Left lung (tissue), 10 donors: ENCODE measurements around the gene CDH1. TPM values are rescaled to one million over a fixed set of nuclear protein-coding genes. Genes with fewer than 3 reads are reported as not detected.

Source experiments
- ATAC-seq: fragments of 200-7000 bp; cut with Tn5 transposase; one replicate; pipeline ENCODE4 v1.9.1; 2020; ENCODE audit warnings: moderate library complexity
- DNase-seq, 4 donors: peaks; one replicate each; pipeline ENCODE4 v3.0.0-alpha.2; 2013 to 2020
- H3K27ac ChIP-seq, 2 donors: fragments of 200-600 bp; sonication (generic) in 1 of 2; one replicate each; pipeline versions ENCODE4 v1.5.0 to v1.8.0; 2020 to 2021
- H3K27me3 ChIP-seq, 2 donors: fragments of 200-600 bp; sonication (generic) in 1 of 2; one replicate each; pipeline versions ENCODE4 v1.5.0 to v1.8.0; 2020 to 2021
- H3K36me3 ChIP-seq, 2 donors: fragments of 200-600 bp; sonication (generic) in 1 of 2; one replicate each; pipeline versions ENCODE4 v1.5.0 to v1.8.0; 2020 to 2021
- H3K4me1 ChIP-seq, 2 donors: fragments of 200-600 bp; one replicate each; pipeline ENCODE4 v1.8.0; 2021
- H3K4me3 ChIP-seq, 2 donors: fragments of 200-600 bp; sonication (generic) in 1 of 2; one replicate each; pipeline versions ENCODE4 v1.5.0 to v1.8.0; 2020 to 2021; ENCODE audit warnings: mild to moderate bottlenecking in 1 of 2
- H3K9me3 ChIP-seq, 2 donors: fragments of 200-600 bp; sonication (generic) in 1 of 2; one replicate each; pipeline versions ENCODE4 v1.5.0 to v1.8.0; 2020 to 2021
- intact Hi-C, 2 donors: fragments of 100-400 bp; cut with DNase I; formaldehyde crosslinking; loops; one replicate each; pipeline versions ENCODE4 v1.11.2 to v1.14.2; 2022
- polyA plus RNA-seq, 6 donors: library from polyadenylated mRNA; unstranded; fragments of 120-200 nt; gene quantifications; one replicate each; pipeline ENCODE4 v1.2.1, GENCODE V29; 2013; ENCODE audit not compliant: insufficient read length in 6 of 6
- total RNA-seq, 2 donors: library from RNA; stranded (reverse); fragmentation: NEBNext Ultra II Directional; extraction: Animal tissue kit (Norgen Biotek cat#: 25700); gene quantifications; one replicate each; pipeline ENCODE4 v1.2.1, GENCODE V29; 2021
- TF ChIP-seq, protein P1 (sequence below), 2 donors: fragments of 200-600 bp; sonication (generic) in 1 of 2; IDR thresholded peaks; one replicate each; pipeline versions ENCODE4 v1.5.0 to v1.8.0; 2021; ENCODE audit warnings: antibody characterized with exemption in 2 of 2
- donor health status: DM: no; HTN: yes; CAD: no.
- donor health status: DM: no; HTN: no; CAD: no.

Gene CDH1
- total and polyA plus RNA-seq, 8 donors = 123 to 292 (median 164) TPM

DNA sequence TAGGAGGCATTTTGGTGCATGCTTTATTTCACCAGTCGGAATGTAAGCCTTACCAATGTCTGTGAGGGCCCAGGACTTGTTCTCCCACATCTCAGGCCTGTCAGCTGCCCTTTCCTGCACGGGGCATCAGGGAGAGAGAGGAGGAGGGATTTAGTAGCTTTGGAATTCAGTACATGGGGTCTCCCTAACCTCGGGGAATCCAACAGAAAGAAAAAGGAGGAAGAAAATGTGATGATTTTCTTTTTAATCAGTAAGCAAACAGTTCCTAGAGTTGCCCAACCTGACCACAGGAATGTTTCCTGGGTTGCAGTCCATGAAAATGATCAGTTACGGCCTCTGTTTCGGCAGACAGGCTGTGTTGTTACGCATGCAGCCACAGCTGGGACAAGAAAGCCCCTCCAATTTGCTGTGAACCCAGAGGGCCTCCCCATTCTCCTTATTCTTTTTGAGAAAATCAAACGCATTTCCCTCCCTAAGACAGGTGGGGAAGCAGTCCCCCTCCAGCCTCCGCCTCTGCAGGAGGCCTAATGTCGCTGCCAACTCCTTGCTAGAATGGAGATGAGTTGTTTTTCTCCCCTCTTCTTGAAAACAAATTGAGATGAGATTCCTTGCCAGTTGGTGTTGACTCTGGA is 53.2 kb downstream of the CDH1 start:
- H3K4me3 ChIP-seq = no peak overlapping the region
- no peaks in the 10 kb centered on the region for H3K36me3 ChIP-seq
- ATAC-seq (peak; percentile 74), DNase-seq (peak in 1 of 4 donors; percentile 35)
- H3K27me3 ChIP-seq = no peaks in the 10 kb centered on the region
- intact Hi-C loops = no loop called here
- no peaks in the 10 kb centered on the region for H3K9me3 ChIP-seq
- TF ChIP-seq, protein P1, sequence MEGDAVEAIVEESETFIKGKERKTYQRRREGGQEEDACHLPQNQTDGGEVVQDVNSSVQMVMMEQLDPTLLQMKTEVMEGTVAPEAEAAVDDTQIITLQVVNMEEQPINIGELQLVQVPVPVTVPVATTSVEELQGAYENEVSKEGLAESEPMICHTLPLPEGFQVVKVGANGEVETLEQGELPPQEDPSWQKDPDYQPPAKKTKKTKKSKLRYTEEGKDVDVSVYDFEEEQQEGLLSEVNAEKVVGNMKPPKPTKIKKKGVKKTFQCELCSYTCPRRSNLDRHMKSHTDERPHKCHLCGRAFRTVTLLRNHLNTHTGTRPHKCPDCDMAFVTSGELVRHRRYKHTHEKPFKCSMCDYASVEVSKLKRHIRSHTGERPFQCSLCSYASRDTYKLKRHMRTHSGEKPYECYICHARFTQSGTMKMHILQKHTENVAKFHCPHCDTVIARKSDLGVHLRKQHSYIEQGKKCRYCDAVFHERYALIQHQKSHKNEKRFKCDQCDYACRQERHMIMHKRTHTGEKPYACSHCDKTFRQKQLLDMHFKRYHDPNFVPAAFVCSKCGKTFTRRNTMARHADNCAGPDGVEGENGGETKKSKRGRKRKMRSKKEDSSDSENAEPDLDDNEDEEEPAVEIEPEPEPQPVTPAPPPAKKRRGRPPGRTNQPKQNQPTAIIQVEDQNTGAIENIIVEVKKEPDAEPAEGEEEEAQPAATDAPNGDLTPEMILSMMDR (IDR thresholded peaks at IDR 0.05) = no peak
- H3K27ac ChIP-seq = peak overlapping the region; percentile 13 to 28
- H3K4me1 ChIP-seq = peaks cover 8 to 38% of the 10 kb centered on the region in 2 donors

DNA sequence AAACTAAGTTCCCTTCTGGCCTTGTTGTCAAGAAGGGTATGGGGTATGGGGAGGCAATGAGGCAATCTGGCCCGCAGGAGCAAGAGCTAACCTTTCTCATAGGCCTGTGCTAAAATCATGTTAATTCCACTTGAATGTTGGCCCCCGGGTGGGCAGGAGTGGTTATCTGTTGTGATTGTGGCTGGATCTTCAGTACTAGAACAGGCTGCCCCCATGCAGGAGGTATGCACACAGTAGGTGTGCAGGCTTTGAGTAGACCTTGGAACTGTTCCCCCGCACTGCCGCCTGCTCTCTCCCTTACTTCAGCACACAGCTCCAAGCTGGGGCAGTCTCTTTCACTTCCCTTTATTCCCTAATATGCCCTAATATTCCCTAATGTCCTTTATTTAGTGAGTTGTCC is 53.9 kb downstream of the CDH1 start:
- Histone ChIP-seq H3K9me3 (no peaks in the 10 kb centered on the region), H3K4me3 (no peak overlapping the region), H3K27me3 (no peaks in the 10 kb centered on the region), H3K4me1 (peaks cover 8 to 38% of the 10 kb centered on the region in 2 donors), H3K36me3 (no peaks in the 10 kb centered on the region), H3K27ac (peak overlapping the region; percentile 13 to 28)
- intact Hi-C loops = no loop called here
- TF ChIP-seq, protein P1 (IDR thresholded peaks at IDR 0.05) = no peak
- no peak for DNase-seq
- ATAC-seq = no peak

DNA sequence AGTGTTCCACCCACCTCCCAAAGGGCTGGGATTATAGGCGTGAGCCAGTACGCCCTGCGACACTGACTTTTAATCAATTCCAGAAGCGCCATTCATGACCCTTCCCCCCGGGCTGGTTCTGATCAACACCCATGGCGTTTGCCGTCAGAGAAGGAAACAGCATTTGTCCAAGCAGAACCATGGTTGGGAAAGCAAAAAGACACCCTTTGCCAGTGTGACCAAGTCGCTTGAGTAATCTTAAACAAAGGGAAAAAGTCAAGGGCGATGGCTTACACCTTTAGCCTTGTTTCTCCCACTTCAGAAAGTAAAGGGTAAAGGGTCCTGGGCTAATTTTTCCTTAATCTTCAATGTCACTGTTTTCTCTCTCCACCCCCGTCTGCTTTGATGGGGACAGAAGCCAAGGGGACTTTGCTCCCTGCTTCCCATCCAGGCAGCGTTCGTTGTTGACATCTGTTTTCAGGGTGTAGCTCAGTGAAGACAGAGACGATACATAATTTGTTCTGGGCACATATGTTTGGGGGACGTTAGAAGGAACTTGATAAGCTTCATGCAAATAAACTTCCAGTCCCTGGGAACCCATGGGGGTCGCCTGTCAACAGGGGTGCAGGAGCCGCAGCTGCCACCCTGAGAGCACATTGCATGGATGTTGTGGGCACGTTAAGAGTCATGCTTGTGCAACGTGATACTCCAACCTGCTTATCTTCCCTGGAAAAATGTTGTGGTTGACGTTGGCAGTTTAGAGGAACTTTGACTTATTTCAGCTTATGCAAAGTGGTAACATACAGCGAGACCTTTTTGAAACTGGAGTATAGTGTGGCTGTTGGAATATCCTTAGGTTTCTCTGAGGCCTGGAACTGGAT is 55.6 kb downstream of the CDH1 start:
- TF ChIP-seq, protein P1 (IDR thresholded peaks at IDR 0.05) = no peak
- no peaks in the 10 kb centered on the region for H3K9me3 ChIP-seq
- intact Hi-C loops = no loop called here
- no peak overlapping the region for H3K4me3 ChIP-seq
- no peak overlapping the region for H3K27ac ChIP-seq
- peaks cover 8 to 38% of the 10 kb centered on the region in 2 donors for H3K4me1 ChIP-seq
- no peaks in the 10 kb centered on the region for H3K36me3 ChIP-seq
- ATAC-seq (peak; percentile 64), DNase-seq (no peak)
- no peaks in the 10 kb centered on the region for H3K27me3 ChIP-seq

- Histone ChIP-seq H3K27me3 (no peaks in the 10 kb centered on the region), H3K4me3 (no peak overlapping the region), H3K9me3 (no peaks in the 10 kb centered on the region), H3K36me3 (no peaks in the 10 kb centered on the region), H3K4me1 (peaks cover 8 to 38% of the 10 kb centered on the region in 2 donors), H3K27ac (no peak overlapping the region)
- ATAC-seq = no peak
- TF ChIP-seq, protein P1 (IDR thresholded peaks at IDR 0.05) = no peak
- no peak for DNase-seq
- intact Hi-C loops = no loop called here
These were observed 56.3 kb downstream of the CDH1 start for GRCh38 chr16:68793401-68793857.

DNA sequence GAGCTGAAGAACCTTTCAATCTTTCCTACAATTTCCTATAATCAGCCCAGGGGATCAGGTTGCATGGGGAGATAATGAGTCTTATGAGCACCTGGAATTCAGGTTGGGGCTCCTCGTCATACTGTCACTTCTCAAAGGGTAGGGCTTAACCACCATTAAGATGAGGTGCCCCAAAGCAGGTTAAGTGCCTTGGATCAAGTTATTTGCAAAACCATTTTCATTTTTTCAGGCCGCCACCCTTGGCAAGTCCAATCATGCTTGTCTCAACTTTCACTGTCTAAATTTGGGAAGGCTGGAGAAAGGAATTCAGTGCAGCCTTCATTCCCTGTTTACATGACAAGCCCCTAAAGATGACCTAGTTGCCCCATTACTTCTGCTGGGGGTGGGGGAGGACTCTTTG is 61.3 kb downstream of the CDH1 start:
- Histone ChIP-seq H3K9me3 (no peaks in the 10 kb centered on the region), H3K27ac (no peak overlapping the region), H3K27me3 (no peaks in the 10 kb centered on the region), H3K4me3 (no peak overlapping the region), H3K36me3 (no peaks in the 10 kb centered on the region), H3K4me1 (peaks cover 0 to 2% of the 10 kb centered on the region in 2 donors)
- ATAC-seq (no peak), DNase-seq (no peak)
- intact Hi-C loops = no loop called here
- TF ChIP-seq, protein P1 (IDR thresholded peaks at IDR 0.05) = no peak
